Activated CD4-positive, alpha-beta T cell treated with anti-CD3 and anti-CD28 coated beads, Interleukin-2, amount 50 U/mL, for 4 hours (primary cell): ENCODE data around the gene TRPC4AP.
"Not testable (repeated sequence)": the region's sequence is repeated elsewhere in the genome, so short reads cannot be mapped to it uniquely, and the experiment has no call there.

Source experiments
- DNase-seq, 2 experiments: peaks; one replicate each; pipeline ENCODE4 v3.0.0-alpha.2; 2020

Gene TRPC4AP

GRCh38 chr20:35092524-35093266 lies at the start of gene TRPC4AP:
Gene TRPC4AP (minus strand): TSS chr20:35092807. CDS start chr20:35092781, 26 bp downstream.
- peak; percentile 80 to 82 for DNase-seq

- DNase-seq, result no peak
Measured at GRCh38 chr20:35135867-35136586, 43.4 kb upstream of the TRPC4AP start.

GRCh38 chr20:35134880-35135279 lies 42.3 kb upstream of the TRPC4AP start:
- DNase-seq, result no peak

GRCh38 chr20:35134472-35134871 lies 41.9 kb upstream of the TRPC4AP start:
- no peak for DNase-seq

- no peak for DNase-seq
Measured at GRCh38 chr20:35133735-35134134, 41.1 kb upstream of the TRPC4AP start.

GRCh38 chr20:35133031-35133430 lies 40.4 kb upstream of the TRPC4AP start:
- DNase-seq, result no peak

GRCh38 chr20:35131934-35132333 lies 39.3 kb upstream of the TRPC4AP start:
- no peak for DNase-seq

GRCh38 chr20:35129647-35130069 lies 37.1 kb upstream of the TRPC4AP start:
- DNase-seq, result no peak

- DNase-seq, result no peak
Measured at GRCh38 chr20:35125753-35126152, 33.1 kb upstream of the TRPC4AP start.

- no peak for DNase-seq
Measured at GRCh38 chr20:35122756-35123405, 30.3 kb upstream of the TRPC4AP start.

- DNase-seq, result no peak
Measured at GRCh38 chr20:35121186-35121585, 28.6 kb upstream of the TRPC4AP start.

- DNase-seq, result no peak
Measured at GRCh38 chr20:35120012-35120701, 27.6 kb upstream of the TRPC4AP start.

GRCh38 chr20:35117629-35118028 lies 25.0 kb upstream of the TRPC4AP start:
- DNase-seq, result no peak

GRCh38 chr20:35117196-35117595 lies 24.6 kb upstream of the TRPC4AP start:
- no peak for DNase-seq

GRCh38 chr20:35116258-35116657 lies 23.7 kb upstream of the TRPC4AP start:
- DNase-seq, result no peak

- DNase-seq, result no peak
Measured at GRCh38 chr20:35115606-35116005, 23.0 kb upstream of the TRPC4AP start.

- not testable (repeated sequence) for DNase-seq
Measured at GRCh38 chr20:35112276-35112675, 19.7 kb upstream of the TRPC4AP start.

- DNase-seq, result no peak
Measured at GRCh38 chr20:35111141-35111888, 18.7 kb upstream of the TRPC4AP start.

- no peak for DNase-seq
Measured at GRCh38 chr20:35108921-35109320, 16.3 kb upstream of the TRPC4AP start.

GRCh38 chr20:35106827-35107380 lies 14.3 kb upstream of the TRPC4AP start:
- DNase-seq, result no peak

GRCh38 chr20:35104685-35105295 lies 12.2 kb upstream of the TRPC4AP start:
- no peak for DNase-seq

GRCh38 chr20:35101620-35102019 lies 9.0 kb upstream of the TRPC4AP start:
- no peak for DNase-seq
